ENCODE measurements around the gene C17orf58.

C17orf58 gene

GRCh38 chr17:67947325-67947813, 48.9 kb downstream of the C17orf58 start:
- no peak for DNase-seq

- no peak for DNase-seq
Observed at GRCh38 chr17:67946513-67946912, 49.8 kb downstream of the C17orf58 start.

GRCh38 chr17:67944035-67944434, 52.2 kb downstream of the C17orf58 start:
- DNase-seq: no peak

- peak; percentile 29 to 44 for DNase-seq
Observed at GRCh38 chr17:67942810-67943209, 53.5 kb downstream of the C17orf58 start.

Data from Kasumi-1 (cell line).